GM19193 (cell line): ENCODE data around the gene GRIN1.
A peak's percentile ranks its signal among the peaks of the same experiment; 100 is the strongest.

Experiments used
- POLR2A ChIP-seq: IDR thresholded peaks from 4 replicates; pipeline ENCODE4 v1.6.1; 2011; ENCODE audit not compliant: insufficient read depth, insufficient read length; ENCODE audit errors: extremely low read depth

The GRIN1 gene

DNA sequence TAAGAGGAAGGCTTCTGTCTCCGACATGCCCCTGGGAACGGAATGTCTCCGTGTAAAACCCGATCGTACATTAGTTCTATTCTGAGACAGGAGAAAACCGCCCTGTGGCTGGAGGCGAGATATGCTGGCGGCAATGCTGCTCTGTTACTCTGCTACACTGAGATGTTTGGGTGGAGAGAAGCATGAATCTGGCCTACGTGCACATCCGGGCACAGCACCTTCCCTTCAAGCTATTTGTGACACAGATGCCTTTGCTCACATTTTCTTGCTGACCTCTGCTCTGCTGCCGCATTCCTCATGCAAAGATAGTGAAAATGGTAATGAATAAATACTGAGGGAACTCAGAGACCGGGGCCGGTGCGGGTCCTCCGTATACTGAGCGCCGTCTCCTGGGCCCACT is 22.2 kb upstream of the GRIN1 start:
- TF ChIP-seq POLR2A, result no peak

DNA sequence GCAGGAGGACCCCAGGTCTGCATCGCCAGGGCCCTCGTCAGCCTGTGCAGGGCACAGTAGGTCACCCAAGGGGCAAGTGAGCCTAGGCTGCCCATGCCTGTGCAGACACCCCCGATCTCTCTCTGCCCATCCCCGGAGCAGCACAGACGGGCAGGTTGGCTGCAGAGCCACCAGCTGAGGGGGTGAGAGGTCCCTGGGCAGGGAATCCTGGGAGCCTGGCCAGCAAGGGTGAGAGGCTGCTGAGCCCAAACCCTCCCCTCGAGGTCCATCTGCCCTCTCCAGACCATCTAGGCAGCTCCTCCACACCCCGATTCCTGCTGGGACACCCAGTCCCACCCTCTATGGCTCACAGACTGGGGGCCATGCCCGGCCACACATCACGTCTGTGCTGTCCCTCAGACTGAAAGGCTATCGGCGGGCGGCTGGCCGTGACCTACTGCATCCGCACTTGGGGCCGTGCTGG is 21.7 kb upstream of the GRIN1 start:
- no peak for TF ChIP-seq POLR2A

DNA sequence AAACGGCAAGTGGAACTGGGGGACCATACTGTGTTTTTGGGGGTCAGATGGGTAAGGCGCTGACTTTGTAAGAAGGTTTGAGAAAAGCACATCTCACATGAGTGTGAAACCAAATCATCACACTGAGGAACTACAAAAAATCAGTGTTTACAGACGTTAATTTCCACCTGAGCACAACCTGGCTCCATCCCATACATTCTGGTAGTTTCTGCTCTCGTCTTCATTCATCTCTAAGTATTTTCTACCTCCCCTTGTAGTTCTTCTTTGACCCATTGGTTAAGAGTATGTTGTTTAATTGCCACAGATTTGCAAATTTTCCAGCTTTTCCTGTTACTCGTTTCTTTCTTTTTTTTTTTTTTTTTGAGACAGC is 15.5 kb upstream of the GRIN1 start:
- TF ChIP-seq POLR2A, result no peak

DNA sequence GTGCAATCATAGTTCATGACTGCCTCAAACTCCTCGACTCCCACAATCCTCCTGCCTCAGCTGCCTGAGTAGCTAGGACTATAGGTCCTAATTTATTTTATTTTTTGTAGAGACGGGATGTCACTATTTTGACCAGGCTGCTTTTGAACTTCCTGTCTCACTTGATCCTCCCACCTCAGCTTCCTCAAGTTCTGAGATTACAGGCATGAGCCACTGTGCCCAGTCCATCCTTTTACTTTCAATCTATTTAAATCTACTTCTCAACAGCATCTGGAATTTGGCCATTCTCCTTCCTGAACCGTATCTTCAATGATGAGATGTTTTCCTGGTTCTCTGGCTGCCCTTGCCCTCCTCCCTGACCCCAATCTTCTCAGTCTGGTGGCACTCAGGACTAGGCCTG is 12.2 kb upstream of the GRIN1 start:
- no peak for TF ChIP-seq POLR2A

DNA sequence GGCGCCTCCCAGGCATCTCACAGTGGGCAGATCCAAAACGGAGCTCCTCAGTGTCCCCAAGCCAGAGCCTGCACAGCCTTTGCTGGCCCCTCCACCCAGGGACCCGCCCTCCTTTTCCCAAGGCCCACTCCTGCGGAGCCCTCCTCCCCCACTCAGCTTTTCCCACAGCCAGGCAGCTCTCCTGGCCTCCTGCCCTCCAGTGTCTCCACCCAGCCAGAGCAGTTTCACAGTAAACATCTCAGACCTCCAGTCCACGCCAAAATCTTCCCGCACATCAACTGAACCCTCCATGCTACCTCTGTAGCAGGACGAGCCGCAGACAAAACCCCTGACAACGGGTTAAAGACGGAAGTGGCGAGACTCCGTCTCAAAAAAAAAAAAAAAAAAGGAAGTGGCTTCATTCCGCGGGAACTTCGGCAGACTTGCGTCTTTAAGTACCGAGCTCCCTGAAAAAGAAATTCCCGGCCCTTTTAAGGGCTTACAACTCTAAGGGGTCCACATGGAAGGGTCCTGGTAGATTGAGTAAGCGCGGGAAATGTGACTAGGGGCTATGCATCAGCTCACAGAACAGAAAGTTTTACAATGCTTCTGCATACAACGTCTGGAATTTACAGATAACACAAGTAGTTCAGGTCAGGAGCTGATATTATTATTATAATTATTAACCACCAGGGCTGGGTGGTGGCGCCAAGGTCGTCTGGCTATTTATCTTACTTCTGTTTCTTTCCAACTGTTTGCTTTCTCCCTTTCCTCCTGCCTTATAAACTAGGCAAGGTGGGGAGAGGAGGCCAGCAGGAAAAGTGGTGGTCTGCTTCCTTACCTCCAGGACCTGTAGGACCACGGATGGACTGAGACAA is 11.4 kb upstream of the GRIN1 start:
- TF ChIP-seq POLR2A, result peak; percentile 28

DNA sequence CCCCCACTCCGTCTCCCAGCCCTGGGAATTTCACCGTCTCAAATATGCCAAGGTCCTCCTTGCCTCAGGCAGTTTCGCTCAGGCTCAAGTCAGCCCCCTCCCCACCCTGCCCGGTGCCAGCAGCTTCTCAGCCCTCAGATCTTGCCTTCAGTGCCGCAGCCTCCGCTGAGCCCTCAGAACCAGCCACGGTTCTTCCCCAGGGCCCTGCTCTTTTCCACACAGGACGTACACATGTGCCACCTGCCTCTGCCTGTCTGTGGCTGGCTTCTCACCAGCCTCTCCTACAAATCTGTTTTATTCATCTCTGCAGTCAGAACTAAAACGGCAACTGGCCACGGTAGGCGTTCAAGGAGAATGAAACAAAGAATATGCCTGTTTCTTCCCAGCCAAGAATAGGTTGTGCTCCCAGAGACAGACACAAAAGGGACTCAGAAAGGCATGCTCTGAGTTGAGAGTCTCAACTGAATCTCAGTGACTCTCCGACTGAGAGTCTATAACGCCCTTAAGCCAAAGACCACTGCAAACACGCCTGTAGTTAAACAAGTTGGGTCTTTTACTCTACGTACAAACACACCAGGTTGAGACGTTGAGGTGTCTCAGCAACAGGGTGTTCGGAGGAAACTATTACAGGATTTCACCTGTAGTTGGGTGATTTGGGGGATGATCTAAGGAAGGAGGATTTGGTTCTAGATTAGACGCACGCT is 10.6 kb upstream of the GRIN1 start:
- no peak for TF ChIP-seq POLR2A

DNA sequence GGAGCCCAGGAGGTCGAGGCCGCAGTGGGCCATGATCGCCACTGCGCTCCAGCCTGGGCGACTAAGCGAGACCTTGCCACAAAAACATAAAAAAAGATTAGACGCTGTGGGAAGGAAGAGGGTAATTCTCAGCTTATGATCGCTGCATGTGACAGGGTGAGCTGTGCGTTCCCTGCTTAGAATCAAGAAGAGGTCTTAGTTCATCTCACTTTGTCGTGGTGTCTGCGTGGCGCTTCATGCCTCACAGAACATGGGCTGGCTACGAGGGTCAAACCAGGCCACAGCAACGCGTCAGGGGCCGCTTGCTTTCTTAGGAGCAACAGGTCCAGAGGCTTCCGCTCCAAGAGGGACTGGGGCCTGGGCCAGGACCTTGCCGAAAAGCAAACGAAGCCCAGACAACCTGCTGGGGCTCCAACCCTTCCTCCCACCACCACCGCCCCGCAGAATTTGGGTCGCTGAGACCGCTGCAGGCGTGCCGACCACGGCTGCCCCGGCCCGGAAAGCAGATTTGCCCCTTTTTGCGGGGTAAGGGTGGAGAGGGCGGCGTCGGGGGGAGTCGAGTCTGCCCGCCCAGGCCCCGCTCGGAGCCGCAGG is 10.0 kb upstream of the GRIN1 start:
- TF ChIP-seq POLR2A, result no peak

DNA sequence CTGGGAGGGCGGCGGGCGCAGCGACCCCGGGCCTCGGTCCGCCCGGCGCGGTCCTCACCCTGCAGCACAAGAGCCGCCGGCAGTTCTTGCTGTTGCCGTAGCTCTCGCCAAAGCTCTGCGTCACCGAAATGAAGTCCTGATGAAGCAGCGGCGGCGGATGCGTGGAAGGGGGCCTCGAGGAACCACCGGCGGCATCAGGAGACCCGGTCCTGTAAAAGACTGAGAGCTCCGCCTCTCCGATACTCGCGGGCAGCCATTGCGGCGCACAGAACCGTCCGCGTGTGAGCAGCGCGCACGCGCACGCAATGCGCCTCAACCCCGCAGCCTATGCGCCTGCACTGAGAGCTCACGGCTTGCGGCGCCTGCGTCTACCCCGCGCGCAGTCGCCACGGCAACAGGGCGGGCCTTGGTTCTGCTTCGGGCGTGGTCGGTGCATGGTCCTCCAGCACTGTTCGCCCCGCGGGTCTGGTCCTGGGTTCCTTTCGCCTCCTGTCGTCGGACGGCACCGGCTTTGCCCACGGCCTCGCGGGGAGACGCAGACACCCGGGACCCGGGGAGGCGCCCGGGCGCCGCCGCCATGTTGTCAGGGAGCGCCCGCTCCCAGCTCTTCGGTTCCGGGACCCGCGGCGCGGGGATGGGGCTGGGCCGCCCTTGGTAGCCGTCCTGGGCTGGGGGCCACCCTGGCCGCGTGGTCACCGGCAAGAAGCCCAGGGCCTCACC is 9.3 kb upstream of the GRIN1 start:
- peak; percentile 76 for TF ChIP-seq POLR2A

DNA sequence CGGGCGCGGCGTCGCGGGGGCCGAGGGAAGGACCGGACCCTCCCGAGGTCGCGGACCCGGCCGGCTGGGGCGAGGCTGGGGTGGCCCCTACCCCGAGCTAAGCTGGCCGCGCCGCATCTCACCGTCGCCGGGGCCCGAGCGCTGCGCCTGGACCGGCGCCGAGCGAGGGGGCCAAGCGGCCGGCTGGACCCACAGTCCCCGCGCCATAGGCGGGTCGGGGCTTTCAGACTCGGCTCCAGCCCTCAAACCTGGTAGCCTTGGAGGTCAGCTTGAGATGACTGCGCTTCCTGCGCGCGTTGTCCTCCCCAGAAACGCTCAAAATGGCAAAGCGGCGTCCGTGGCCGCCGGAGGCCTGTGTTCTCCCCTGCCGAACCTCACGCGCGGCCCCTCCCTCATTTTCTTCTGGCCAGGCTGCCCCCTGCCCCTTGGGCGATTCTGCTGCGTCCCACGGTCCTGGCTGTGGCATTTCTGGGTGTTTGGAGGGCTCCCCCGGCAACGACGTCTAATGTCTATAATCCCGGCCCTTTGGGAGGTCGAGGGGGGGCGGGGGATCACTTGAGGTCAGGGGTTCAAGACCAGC is 8.7 kb upstream of the GRIN1 start:
- no peak for TF ChIP-seq POLR2A

DNA sequence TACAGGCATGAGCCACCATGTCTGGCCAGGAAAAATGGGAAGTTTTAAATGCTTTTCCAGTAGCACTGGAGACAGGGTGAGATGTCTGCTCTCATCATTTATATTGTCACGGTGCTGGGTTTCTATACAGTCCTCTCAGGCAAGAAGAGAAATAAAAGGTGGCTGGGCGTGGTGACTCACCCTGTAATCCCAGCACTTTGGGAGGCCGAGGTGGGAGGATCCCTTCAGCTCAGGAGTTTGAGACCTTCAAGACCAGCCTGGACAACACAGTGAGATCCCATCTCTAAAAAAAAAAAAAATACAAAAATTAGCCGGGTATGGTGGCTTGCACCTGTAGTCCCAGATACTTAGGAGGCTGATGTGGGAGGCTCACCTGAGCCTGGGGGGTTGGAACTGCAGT is 4.8 kb upstream of the GRIN1 start:
- no peak for TF ChIP-seq POLR2A

DNA sequence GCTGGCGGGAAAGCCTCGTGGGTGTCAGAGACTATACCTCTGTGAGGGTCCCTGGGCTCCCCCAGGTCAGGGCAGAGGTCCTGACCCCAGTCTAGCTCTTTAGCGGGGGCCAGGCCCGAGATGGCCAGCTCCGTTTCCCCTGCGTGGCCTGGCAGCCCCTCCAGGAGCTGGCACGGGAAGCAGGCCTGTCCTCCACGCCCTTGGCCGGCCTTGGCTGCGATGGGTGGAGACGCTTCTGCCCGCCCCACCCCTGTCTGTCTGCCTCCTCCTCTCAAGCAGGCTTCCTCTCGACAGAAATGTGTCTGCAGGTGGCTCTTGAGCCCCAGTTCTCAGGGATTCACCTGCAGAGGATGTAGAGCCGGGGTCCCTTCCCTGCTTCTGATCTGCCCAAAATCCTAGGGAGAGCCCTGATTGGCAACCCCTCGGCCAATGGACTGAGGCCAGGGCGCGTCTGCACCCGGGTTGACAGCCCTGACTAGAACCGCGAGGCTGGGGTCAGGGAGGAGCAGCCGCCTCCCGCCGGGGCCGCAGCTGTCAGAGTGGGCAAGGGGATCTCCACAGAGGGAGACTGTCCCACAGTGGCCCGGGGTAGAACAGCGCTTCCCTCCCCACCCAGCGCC is 2.6 kb upstream of the GRIN1 start:
- no peak for TF ChIP-seq POLR2A

DNA sequence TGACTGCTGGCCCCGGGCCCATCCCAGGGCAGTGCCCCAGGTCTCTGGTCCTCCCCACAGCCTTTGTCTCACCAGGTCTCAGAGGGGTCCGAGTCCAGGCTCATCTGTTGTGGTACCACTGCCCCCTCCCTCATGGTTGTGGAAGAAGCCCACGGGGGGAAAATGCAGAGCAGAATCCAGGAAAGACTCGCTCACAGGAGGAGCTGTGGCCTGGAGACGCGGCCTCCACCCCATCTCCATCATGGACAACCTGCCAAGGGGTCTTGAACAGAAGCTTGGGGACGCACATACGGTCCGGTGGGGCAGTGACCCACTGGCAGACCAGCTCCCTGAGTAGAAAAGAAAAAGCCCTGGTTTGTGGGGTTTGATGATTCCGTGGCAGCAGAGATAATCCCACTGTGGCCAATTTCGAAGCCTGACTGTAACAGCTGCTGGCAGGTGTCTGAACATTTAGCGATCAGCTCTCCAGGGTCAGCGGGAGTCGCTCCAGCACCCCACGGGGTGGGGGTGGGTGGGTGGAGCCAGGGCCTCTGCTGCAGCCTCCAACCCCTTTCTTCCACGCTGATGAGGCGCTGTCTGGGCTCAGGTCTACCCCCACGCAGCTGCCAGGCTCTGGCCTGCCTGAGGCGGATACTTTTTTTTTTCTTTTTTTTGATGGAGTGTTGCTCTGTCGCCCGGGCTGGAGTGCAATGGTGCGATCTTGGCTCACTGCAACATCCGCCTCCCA is 1.9 kb upstream of the GRIN1 start:
- no peak for TF ChIP-seq POLR2A

DNA sequence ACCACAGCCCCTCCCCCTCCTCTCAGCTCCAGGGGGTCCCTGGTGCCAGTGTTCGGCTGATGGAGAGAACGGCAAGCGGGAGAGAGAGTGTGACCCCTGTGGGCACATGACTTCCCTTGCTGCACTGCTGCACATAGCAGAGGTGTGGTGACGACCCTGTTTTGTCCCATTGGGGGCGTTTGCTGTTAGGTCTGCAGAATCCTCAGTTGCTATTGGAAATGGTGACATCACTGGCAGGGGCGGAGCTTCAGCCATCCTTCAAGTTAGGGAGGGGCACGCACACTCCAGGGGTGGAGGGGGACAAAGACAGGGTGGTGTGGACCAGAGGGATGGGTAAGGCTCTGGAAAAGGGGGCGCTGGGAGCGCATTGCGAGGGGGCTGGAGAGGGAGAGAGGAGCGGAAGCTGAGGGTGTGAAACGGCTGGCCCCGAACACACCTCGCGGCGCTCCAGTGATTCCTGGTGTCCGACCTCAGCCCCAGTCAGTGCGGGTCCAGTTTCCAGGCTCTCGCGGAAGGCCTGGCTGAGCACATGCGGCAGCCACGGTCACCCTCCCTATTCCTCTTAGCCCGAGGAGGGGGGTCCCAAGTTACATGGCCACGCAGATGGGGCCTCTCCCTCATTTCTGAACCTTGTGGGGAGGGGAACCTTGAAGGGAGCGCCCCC is 764 bp upstream of the GRIN1 start:
- TF ChIP-seq POLR2A, result no peak
